ENCODE data around the gene ABCB6. TPM values are rescaled to one million over a fixed set of nuclear protein-coding genes. Genes with fewer than 3 reads are reported as not detected.

The ABCB6 gene
- total and polyA plus RNA-seq, 2 of the 8 experiments (the other 6 are each of a cell fraction or from before 2014, with no cell fraction given), result 44.9 to 50.6 TPM

- Histone ChIP-seq H3K27me3 (replicated peaks in 1 of 4; ENCODE audit: control insufficient read depth in 3 of 4, extremely low read depth in 1 of 4, insufficient read depth in 3 of 4, low read length in 3 of 4) (no peaks in the 10 kb centered on the region), H2AFZ (ENCODE audit: low read length) (peak overlapping the region; percentile 34; the same call in 1 of the 2 replicates), H3K79me2 (ENCODE audit: control insufficient read depth in 1 of 2, insufficient read depth in 2 of 2, low read length in 2 of 2) (peaks cover 0 to 8% of the 10 kb centered on the region in 2 experiments; a peak in 1 of 4 replicates), H4K20me1 (replicated peaks in 1 of 2; ENCODE audit: control insufficient read depth in 1 of 2, insufficient read depth in 2 of 2, low read length in 2 of 2) (peaks cover 0 to 3% of the 10 kb centered on the region in 2 experiments), H3K4me2 (ENCODE audit: insufficient read depth in 1 of 2, low read depth in 2 of 2, low read length in 2 of 2) (peak overlapping the region; percentile 82 to 96), H2BK12ac (ENCODE audit: low read depth, low read length) (no peak overlapping the region; the same call in 1 of the 2 replicates), H2AK5ac (ENCODE audit: low read depth, low read length) (no peak overlapping the region), H4K91ac (replicated peaks; ENCODE audit: insufficient read length, low read length) (peak overlapping the region; percentile 40), H3K4ac (replicated peaks; ENCODE audit: insufficient read length, low read depth, low read length) (no peak overlapping the region), H3K9me3 (ENCODE audit: insufficient read depth in 2 of 2, low read depth in 1 of 2, low read length in 1 of 2) (no peaks in the 10 kb centered on the region), H2BK120ac (replicated peaks; ENCODE audit: low read depth, low read length) (no peak overlapping the region), H3K27ac (ENCODE audit: low read depth, low read length) (no peak overlapping the region), H4K5ac (ENCODE audit: insufficient read length, low read depth, low read length) (no peak overlapping the region), H3K4me3 (ENCODE audit: extremely low read depth in 1 of 4, insufficient read depth in 2 of 4, low read depth in 3 of 4, low read length in 4 of 4) (peak overlapping the region; percentile 61 to 89 (median 72)), H2BK20ac (ENCODE audit: low read length) (no peak overlapping the region), H3K23ac (ENCODE audit: insufficient read length) (no peak overlapping the region), H3K36me3 (ENCODE audit: control insufficient read depth in 2 of 4, insufficient read depth in 4 of 4, low read length in 3 of 4) (peaks cover 6 to 37% (median 24%) of the 10 kb centered on the region in 4 experiments; a peak in 6 of 8 replicates), H2BK5ac (ENCODE audit: low read depth, low read length) (peak overlapping the region; percentile 6; the same call in 1 of the 2 replicates), H3K79me1 (ENCODE audit: low read depth, low read length) (peaks cover 6% of the 10 kb centered on the region), H3K14ac (ENCODE audit: insufficient read length) (no peak overlapping the region), H2BK15ac (ENCODE audit: low read length) (no peak overlapping the region; the same call in 1 of the 2 replicates), H3K4me1 (replicated peaks in 1 of 4; ENCODE audit: control insufficient read depth in 3 of 4, insufficient read depth in 4 of 4, low read length in 3 of 4) (peaks cover 0 to 13% (median 6%) of the 10 kb centered on the region in 4 experiments; a peak in 6 of 7 replicates), H3K9ac (replicated peaks in 1 of 4; ENCODE audit: extremely low read depth in 1 of 4, low read depth in 3 of 4, low read length in 3 of 4) (peak overlapping the region; percentile 34 to 92 (median 58)), H3K23me2 (ENCODE audit: low read depth, low read length) (peaks cover 11% of the 10 kb centered on the region; the same call in 1 of the 2 replicates), H3K56ac (replicated peaks; ENCODE audit: insufficient read length, low read depth, low read length) (no peak overlapping the region), H4K8ac (ENCODE audit: extremely low read depth, insufficient read depth, low read length) (peak overlapping the region; percentile 81), H3K18ac (ENCODE audit: extremely low read depth, low read length) (no peak overlapping the region; the same call in 1 of the 2 replicates)
- ChIA-PET POLR2A (ENCODE audit: partially characterized antibody) (interaction anchor here (0.6 to 3.0 kb wide), 2 partner anchors 40 to 113 kb away, joined by 3 to 21 read pairs; partner anchors contain the start of gene ABCB6), CTCF (ENCODE audit: partially characterized antibody) (interaction anchor here (1.0 kb wide), 1 partner anchor 24 kb away, joined by 5 read pairs; no protein-coding TSS in a partner anchor)
- peak in 1 of 2 experiments; percentile 64 for DNase-seq (ENCODE audit: low read depth in 1 of 2, low spot score in 2 of 2)
- WGBS, 2 experiments (ENCODE audit: extremely low coverage in 1 of 2, insufficient coverage in 1 of 2, insufficient read length in 1 of 2, insufficient replicate concordance in 2 of 2, low coverage in 1 of 2, low lambda C conversion rate in 2 of 2, missing lambda C conversion rate in 1 of 2), result 13% methylated on average over 26 of the region's 45 CpGs; no CpG with 5 or more reads in 1 of the 2 experiments
- FAIRE-seq, result no peak
- TF ChIP-seq KDM5A (IDR thresholded peaks at IDR 0.05; ENCODE audit: low read length) (peak; percentile 43; the same call in 1 of the 2 replicates), TEAD4 (IDR thresholded peaks at IDR 0.05; ENCODE audit: low read depth, low read length) (no peak), ATF3 (IDR thresholded peaks at IDR 0.05; ENCODE audit: insufficient read depth, low read depth, low read length) (no peak), HDAC2 (IDR thresholded peaks at IDR 0.05; ENCODE audit: borderline replicate concordance in 1 of 2, low read depth in 2 of 2, low read length in 2 of 2) (0 out of 4 replicates have a peak, but pooled peaks of 1 of the 2 experiments have one; percentile 50), PHF8 (conservative IDR thresholded peaks at IDR 0.05; ENCODE audit: low read depth, low read length) (peak; percentile 56), KDM4A (IDR thresholded peaks at IDR 0.05; ENCODE audit: low read depth, low read length, severe bottlenecking) (peak; percentile 73), SRF (IDR thresholded peaks at IDR 0.05; ENCODE audit: low read depth, low read length) (no peak), GTF2F1 (IDR thresholded peaks at IDR 0.05; ENCODE audit: borderline replicate concordance, low read depth, low read length) (no peak), RBBP5 (IDR thresholded peaks at IDR 0.05; ENCODE audit: borderline replicate concordance, low read depth, low read length) (no peak), POU5F1 (IDR thresholded peaks at IDR 0.05; ENCODE audit: low read depth, low read length) (no peak)
Measured at GRCh38 chr2:219178377-219179175, 40.2 kb downstream of the ABCB6 start.

Data from H1 (cell line).